ENCODE measurements around the gene CDNF.

DNA sequence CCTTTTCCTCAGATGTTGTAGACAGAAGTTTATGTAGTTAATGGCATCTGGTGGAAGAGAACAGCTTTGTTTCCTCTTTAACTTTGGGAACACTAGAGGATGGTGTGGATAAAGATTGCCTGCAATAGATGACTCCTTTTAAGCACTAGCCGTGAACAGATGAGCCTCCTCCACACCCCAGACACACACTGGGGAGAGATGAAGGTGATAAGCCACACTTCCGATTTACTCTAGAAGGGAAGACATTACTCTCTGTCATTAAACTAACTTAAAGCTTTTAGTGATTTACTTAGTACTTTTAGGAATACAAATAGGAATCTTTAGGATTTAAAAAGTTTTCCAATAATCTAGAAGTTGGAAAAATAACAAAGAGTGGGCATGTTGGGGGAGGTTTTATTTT, 7.1 kb upstream of the CDNF start:
- TF ChIP-seq POLR2AphosphoS5 (IDR thresholded peaks at IDR 0.05) (no peak), POLR2A (IDR thresholded peaks at IDR 0.05) (no peak)
